Measurements from ENCODE around the gene CDKN2B.

CDKN2B gene

DNA sequence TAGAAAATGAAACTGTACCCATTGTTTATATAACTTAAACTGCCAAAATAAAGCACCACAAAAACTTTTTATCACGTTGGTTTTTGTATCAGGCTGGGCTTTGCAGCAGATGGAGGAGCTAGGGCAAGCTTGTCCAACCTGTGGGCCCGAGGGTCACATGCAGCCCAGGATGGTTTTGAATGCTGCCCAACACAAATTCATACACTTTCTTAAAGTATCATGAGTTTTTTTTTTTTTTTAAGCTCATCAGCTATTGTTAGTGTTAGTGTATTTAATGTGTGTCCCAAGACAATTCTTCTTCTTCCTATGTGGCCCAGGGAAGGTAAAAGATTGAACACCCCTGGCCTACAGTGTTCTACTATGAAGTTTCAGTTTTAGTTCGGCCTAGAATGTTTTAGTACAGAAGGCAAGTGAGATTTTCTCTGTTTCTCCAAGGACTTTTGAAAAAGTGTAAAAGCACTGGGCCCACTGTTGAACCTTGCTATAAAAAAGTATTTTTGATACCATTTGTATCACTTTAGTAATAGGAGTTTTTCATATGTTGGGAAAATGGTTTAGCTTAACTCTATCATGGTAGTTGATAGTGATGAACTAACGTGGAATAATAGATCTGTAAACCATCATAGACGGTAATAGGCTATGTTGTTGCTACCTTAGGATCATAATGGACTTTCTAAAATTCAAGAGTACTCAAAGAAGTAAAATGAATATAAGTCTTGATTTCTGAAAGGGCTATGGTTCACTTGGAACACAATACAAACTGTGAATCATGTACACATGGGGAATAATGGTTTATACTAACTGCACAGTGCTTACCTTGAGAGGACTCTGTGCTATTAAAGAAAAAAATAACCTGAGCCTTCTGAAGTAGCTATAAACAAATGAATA lies 17.8 kb downstream of the CDKN2B start:
- TF ChIP-seq, protein P1, sequence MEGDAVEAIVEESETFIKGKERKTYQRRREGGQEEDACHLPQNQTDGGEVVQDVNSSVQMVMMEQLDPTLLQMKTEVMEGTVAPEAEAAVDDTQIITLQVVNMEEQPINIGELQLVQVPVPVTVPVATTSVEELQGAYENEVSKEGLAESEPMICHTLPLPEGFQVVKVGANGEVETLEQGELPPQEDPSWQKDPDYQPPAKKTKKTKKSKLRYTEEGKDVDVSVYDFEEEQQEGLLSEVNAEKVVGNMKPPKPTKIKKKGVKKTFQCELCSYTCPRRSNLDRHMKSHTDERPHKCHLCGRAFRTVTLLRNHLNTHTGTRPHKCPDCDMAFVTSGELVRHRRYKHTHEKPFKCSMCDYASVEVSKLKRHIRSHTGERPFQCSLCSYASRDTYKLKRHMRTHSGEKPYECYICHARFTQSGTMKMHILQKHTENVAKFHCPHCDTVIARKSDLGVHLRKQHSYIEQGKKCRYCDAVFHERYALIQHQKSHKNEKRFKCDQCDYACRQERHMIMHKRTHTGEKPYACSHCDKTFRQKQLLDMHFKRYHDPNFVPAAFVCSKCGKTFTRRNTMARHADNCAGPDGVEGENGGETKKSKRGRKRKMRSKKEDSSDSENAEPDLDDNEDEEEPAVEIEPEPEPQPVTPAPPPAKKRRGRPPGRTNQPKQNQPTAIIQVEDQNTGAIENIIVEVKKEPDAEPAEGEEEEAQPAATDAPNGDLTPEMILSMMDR (IDR thresholded peaks at IDR 0.05): no peak

DNA sequence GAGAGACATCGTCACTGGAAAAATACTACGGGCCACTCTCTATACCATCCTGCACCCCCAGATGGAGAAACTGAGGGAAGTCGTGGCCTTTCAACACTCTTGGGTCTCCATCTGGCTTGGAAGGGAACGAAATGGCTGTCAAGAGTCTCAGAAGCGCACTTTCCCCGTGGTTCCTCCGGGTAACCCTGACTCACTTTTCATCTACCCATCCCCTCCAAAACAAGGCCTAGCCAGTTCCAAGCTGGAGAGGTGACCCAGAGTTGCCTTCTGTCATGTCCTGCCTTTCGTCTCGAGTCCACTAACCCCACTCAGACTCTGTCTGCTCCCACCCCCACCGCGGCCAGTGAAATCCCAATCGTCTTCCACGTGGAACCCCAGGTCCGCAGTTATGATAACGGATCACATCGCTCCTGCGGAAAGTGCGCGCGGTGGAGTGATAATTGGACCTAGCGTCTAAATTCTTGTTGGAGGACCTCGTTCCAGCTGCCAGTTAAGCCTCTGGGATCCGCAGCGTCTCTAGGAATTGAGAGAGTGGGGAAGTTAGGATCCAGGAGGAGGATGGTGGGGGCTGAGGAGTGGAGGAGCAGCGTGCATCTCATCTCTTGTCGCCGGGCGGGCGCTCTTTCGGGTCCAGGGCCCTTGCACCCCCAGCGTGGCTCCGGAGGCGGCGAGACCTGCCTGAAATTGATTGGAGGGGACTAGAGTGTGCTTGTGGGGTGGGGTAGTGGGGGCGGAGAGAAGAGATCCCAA lies 19.5 kb downstream of the CDKN2B start:
- TF ChIP-seq, protein P1 (IDR thresholded peaks at IDR 0.05): no peak

DNA sequence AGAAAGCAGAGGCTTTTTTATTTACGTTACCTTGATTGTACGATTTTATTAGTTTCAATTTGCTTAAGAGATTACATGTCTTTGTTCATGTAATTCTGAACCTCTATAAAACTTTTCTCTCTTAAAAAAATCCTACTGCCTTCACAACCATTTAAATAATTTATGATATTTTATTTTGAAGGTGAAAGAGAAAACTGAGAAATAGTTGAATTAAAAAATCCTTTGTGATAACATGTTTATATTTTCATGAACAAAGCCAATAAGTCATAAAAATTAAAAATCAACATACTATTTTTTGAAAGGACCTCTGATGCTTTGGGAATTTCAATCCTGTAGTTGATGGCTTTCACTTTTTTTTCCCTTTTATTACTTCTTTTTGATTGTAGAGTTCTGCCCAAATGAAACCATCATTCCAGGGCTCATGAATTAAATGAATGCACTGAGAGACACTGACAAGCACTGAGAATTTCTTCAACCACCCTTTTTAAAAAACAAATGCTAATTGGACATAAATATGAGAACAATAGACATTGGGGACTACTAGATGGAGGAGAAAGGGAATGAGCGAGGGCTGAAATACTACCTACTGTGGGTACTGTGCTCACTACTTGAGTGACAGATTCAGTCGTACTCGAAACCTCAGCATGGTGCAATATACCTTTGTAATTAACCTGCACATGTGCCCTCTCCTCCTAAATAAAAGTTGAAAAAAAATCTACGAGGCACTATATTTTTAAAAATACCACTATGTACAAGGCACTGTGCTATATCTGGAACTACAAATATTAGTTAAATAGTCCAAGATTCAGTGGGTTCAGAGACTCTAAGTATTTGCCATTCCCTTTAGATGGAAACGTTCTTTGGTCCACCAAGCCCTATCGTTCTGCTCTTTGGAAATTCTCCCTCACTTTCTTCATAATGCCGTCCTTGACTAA lies 20.8 kb downstream of the CDKN2B start:
- TF ChIP-seq, protein P1 (IDR thresholded peaks at IDR 0.05): no peak

DNA sequence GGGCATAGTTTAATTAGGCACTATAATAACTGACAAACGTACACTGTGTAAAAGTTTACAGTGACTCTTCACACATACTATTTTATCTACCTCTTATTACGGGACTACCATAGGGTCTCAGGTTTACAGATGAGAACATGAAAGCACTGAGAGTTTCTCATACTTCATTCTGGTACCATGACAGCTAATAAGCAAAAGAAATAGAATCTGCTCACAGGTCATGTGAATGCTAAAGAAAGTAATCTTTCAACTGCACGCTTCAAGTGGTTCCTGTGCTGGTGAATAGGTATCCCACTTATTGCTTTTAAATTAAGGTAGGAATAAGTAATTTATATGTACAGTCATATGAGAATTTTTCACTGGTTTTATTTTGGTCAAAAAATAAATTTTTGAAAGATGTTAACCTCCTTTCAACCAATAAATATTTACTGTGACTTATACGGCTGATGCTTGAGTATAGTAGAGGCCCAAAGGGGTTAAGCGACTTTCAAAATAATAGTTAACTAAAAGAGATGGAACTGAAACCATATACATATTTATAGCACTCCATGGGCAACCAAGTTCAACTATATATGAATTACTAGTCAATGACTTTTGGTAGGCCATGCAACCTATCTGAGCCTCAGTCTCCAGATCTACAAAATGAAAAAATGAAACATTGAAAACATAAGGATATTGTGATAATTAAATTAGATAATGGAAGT lies 23.0 kb downstream of the CDKN2B start:
- TF ChIP-seq, protein P1 (IDR thresholded peaks at IDR 0.05): no peak

DNA sequence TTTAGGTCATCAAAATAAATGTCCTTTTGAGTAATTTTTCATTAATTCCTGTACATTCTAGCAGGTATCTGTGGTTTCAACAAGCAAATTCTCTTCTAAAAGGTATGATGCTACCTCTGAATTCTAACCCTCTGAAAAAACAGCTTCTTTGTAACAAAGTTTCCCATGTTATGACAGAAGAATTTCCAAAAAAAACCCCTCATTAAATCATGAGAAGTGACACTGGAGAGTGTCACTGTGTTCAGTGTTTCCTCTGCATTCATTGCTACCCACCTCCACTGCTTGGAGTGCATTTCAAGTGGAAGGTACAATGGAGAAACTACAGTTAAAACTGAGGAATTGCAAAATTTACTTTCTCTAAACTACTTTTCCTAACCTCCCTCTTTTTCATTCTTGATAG lies 25.0 kb downstream of the CDKN2B start:
- TF ChIP-seq, protein P1 (IDR thresholded peaks at IDR 0.05): no peak

DNA sequence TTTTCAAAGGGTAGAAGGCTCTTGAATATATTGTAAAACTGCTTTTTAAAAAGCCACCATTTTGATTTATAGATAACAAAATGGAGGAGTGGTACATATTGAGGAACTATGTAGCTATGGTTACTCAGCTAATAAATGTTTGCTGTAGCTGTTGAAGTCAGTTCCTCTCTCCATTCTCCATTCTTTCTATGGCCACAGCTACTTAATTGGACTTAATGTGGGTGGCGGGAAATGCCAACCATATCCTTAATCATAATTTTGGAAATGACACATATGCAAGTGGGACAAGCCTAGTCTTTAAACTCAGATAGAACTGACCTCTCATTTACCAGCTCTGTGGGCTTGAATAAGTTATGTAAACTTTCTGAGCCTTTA lies 25.6 kb downstream of the CDKN2B start:
- TF ChIP-seq, protein P1 (IDR thresholded peaks at IDR 0.05): no peak

Data from LNCAP (cell line).